Stimulated activated CD4-positive, alpha-beta T cell treated with anti-CD3 and anti-CD28 coated beads, Interleukin-12 subunit alpha, Interleukin-12 subunit beta, amount 100 ng/mL, for 48 hours (primary cell): Measurements from ENCODE around the gene LRRC8D.

Source experiments
- DNase-seq, 3 donors: peaks; one replicate each; pipeline ENCODE4 v3.0.0-alpha.2; 2020; ENCODE audit warnings: low read depth in 2 of 3, low spot score in 1 of 3

The LRRC8D gene

DNA sequence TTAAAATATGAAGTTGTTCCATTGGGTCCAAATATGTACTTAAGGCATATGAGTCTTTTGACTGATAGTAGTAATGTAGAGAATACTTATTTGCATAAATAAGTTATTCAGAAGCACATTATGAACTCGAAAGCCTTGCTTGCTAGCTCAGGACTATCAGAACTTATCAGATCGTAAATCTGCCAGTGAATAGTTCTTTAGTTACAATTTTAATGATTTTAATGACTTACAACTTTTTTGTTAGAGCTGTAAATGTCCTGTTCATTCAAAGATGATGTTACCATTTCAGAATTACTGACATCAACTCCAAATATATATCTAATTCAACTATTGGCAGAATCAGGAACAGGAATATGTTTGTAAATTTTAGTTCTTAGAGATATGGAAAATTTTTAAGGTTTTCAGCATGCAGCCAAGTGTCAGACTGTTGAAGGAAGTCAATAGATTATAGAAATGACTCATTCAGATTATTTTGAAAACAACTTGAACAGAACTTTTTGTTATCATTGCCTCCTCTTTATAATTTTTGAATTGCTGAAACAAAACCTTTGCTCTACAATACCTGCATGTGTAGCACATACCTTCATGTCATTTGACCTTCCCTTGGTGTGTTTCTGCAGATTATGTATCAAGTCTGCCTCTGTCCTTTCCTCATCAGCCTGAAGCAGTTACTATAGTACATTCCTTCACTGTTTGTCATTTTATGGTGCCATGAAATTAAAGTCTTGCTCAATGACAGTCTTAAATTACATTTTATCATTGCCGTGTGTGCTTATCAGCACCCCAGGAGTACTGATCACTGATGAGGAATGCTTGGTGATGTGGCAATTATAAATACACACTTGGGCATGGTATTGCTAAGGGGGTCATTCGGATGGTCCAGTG is 44.9 kb downstream of the LRRC8D start:
- no peak for DNase-seq

DNA sequence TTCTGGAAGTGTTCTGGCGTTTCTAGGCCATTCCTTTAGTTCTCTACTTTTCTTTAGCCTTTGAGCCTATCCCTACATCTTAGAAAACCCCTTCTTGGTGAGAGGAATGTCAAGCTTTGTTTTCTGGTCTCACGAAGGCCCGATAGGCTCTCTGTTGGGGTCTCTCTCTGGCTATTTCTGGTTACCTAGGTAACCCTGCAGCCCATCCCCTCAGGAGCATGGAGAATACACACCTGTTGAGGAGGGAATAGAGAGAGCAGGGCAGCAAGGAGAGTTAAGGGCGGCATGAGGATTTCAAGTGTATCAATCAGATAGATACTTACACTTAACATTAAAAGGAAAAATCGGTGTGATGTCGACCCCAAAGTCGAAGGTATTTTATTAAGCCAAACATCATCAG is 45.7 kb downstream of the LRRC8D start:
- no peak for DNase-seq

DNA sequence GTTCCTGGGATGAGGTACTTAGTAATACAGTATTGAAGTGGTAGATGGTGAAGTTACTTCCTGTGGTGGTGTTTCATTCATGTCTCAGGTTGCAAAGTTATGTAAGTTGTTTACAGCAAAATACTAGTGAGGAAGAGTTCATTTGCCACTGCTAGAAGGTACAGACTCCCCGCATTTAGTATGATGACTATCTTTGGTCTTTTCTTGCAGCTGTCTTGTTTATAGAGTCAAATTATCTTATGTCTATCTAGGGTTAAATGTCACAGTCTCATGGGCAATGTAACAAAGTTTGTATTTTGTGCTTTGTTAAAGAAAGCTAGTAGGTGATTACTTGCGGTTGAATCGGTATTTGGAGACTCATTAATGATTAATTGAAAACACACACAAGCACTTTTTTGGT is 50.2 kb downstream of the LRRC8D start:
- DNase-seq, result no peak

DNA sequence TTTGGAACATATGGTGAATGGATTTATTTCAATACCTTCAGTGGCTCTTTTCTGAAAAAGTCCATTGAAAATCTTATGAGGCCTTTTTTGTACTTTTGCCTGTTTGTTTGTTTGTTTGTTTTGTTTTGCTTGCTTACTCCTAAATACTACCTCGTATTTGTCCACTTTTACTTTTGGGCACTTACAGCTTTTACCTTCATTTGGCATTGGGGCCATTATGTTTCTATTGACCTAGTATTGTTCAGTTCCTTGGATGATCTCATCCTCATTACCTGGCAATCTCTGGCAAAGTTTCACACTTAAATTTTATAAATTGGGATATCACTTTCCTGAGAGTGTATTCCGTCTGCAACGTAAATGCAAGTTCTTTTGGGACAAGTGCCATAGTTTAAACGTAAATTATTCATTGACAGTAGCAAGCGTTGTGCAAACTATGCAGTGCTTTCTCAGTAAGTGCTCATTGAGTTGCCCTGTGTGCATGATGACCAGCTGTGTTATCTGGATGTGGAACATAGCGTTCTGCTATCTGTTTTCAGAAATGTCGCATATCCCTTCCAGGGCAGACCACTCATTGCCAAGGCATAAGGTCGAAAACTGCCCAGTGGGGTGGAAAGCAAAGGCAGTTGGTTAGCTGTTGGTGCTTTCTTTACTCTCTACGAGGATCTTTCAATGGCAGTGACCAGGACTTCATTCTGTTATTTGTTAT is 51.1 kb downstream of the LRRC8D start:
- DNase-seq, result no peak

DNA sequence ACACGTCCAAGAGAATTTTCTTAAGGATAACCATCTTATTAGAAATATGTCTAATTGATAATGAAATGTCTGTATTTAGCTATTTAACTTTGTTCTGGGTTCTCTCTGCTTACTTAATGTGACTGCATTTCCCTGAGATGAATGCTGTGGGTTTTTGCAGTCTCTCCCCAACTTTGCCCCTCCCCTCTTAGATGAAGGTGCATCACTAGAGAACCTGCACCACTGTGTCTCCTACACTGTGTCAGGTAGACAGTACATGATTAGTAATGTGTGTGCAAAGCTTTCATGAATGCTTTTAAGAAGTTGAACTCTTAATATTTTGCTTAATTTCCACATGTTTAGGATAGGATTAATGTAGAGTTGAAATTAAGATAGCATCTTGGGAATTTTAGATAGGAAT is 51.7 kb downstream of the LRRC8D start:
- DNase-seq, result no peak

DNA sequence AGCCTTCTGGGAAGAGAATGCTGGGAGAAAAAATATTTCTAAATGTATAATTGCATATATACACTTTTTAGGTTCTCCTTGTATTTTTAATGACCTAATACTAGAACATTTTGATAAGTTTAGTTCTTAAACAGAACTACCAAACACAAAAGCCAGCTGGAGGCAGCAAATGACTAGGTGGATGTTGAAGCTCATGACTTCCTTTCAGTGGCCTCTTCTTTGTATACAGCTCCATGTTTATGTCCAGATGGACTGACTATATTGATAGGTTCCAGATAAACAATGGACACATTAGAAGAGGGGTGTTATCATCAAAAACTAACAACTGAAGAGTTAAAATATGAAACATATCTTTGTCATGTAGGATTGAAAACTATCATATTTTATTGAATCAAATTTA is 52.5 kb downstream of the LRRC8D start:
- DNase-seq, result no peak

DNA sequence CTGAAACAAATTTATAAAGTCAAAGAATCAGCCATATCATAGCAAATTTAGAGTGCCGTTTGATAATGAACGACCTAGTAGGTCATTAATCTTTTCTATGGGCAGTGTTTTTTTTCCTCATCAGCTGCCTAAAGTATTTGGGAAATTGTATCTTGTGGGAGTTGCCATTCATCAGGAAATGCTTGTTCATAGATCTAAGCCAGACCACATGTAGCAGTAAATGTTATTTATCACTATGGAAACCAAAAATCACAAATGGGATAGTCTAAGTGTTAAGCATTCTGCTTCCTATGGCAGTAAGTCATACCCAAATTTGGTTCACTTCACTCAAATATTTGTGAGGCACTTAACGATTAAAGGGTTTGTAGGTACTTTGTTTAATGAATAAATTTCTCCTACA is 52.9 kb downstream of the LRRC8D start:
- DNase-seq, result no peak

DNA sequence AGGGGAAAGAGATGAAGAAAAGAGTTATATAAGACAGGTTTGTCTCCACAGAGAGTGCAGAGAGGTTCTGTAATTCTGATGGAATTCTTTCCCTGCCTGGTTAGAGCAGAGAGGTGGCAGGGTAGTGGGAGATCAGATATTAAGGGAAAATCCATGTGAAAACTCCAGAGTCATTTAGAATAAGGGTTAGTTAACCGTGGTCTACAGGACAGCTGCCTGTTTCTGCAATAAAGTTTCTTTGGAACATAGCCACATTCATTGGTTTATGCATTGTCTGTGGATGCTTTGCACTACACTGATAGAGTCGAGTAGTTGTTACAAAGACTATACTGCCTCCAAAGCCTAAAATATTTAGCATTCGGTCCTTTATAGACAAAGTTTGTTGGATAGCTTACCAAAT is 55.6 kb downstream of the LRRC8D start:
- no peak for DNase-seq

DNA sequence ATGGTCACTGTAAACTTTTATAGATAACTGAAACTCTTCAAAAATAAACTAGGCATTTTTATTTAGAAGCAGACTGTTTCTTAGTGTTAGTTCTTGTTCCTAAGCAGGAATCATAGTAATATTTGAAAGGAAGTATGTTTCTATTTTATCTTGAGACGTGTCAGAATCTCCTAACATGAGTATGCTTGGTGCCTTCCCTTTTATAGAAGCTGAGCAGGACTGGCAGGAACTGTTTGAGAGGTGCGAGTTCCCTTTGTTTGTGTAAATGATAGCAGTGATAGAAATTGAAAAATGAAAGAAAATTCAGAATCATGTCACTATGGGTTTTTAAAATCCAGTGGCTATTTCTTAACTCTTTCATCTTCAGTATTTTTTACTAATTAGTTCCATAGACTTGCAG is 56.9 kb downstream of the LRRC8D start:
- no peak for DNase-seq

DNA sequence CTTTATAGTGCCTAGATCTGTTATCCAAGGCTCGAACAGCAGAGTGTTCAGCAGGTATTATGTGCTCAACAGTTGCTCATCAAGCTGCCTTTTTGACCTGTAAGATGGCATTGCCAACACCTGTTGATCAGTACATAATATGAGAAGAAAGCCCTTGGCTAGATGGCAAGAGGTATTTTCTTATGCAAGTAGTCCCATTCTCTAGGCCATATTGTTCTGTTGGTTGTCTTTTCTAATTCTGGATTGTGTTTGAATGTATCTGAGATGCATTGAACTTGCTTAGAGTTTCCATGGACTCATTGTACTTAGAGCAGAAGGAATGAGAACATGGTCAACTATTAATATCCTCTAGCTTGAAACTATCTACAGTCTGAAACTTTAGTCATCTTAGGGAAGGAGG is 57.4 kb downstream of the LRRC8D start:
- no peak for DNase-seq

DNA sequence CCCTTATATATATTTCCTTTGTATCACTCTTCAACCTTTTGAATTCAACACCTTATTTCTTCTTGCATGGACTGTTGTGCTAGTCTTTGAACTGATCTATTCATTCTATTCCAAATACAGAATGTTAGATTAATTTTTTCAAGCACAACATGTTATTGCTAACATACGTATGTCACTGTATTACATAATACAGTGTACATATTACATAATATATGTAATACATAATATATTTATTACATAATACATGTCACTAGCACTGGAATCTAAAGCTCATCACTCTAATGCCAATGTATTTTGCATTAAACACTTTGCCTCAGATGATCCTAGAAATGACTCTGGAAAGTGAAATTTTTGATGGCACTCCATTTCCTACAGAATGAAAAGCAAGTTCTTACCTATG is 59.8 kb downstream of the LRRC8D start:
- DNase-seq, result no peak

DNA sequence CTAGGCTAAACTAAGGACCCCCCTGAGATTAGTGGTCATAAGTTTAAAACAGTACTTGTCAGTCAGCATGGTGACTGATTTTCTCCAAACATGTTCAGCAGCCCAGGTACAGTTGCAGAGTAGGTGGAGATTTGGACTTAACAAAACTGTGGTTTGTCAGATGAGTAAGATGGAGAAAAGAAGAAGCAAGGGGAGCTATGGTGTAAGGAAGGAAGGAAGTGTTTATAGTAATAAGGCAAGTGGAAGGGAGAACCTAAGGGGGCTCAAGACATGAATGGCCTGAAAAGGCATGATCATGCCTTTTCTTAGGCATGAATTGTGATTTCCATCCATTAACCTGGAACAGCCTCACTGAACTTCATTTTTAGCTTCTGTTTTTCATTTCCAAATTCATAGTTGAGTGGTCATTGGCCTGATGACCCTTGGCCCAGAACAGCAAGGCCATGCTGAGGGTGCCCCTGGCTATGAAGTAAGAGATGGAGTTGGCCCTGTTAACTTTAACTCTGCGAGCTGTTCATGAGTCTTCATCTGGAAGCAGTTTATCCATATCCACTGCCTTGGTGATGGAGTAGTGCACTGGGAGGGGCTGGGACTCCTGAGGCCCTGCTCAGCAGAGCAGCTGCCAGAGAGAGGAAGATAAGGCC is 60.7 kb downstream of the LRRC8D start:
- DNase-seq, result no peak

DNA sequence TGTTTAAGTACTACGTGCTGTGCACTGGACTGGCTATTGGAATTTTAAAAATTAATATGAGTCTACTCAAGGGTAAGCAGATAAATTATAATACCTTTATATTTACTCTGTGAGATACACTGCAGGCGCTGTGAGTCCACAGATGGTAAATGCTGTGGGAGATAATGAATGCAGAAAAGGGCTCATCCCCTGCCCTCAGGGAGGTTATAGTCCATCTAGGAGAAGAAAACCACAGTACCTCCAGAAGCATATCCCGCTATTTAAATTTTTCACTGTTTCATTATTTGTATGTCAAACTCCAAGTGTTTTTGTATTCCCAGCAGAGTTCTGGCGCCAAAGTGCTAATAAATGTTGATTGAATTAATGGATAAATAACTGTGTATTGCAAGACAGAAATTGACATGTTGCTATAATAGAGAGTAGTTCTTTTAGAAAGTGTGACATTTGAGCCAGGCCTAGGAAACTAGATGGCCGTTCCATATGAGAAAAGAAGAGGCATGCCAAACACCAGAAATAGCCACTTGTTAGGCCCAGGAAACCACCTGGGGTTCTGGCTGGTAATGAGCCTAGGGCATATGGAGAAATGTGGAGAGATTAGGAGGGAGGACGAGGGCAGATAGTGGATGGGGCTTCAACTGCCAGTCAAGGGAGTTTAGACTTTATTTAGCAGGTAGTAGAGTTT is 61.7 kb downstream of the LRRC8D start:
- DNase-seq, result no peak

DNA sequence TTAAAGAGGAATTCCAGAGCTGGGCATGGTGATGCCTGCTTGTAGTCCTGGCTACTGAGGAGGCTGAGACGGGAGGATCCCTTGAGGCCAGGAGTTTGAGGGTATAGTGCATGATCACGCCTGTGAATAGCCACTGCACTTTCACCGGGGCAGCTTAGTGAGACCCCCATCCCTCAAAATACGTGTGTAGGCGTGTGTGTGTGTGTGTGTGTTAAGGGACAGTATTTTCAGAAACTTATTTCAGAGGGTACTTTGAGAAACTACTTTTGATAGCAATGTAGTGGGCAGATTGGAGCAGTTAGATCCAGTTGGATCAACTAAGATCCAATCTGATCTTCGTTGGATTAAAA is 62.2 kb downstream of the LRRC8D start:
- no peak for DNase-seq

DNA sequence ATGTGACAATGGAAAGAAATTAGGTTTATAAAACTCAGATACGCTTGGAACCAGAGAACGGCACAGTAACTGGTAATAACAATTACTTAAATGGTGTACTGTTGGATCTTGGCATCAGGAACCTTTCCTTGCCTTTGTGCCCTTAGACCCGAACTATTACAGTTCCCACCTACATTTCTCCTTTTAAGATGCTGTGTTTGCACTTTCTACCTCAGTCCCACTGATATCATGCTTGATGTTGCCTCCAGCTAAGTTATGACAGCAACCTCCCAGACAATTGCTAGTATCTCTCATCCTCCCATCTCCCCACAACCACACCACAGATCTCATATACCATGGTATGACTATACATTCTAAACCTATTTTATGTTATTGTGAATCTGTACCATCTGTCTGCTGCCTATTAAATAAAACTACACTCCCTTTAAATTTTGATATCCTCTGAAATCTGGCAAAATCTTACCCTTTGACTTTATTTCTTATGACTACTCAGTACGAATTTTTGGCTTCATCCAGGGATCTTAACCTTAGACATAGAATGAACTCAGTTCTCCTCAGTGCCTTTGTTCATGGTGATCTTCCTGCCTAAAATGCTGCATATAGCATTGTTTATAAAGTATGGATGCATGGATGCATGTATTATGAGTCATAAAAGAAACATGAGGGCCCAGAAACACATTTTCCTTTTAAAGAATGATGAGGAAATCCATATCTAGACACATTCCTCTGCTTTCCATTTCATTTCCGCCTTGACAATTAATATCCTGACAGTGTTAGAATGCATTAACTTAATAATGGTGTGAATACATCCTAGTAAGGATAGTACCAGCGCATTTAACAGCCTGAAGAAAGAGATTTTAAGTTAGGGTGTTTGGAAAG is 64.1 kb downstream of the LRRC8D start:
- no peak for DNase-seq

DNA sequence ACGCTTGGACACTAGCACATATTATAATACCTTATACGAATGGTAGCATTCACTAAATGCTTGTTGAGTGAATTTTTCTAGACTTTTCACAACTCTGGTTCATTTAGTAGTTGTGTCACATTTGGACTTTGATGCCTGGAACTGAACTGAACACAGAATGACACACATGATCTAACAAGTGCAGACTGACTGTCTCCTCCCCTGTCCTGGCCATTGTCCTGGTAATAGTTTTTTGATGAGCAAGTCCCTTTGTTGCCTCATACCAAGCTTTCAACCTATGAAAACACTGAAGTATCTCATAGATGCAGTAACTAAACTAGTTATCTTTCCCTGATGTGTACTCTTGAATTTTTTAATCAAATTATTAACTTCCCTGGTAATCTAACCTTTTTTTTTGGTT is 66.4 kb downstream of the LRRC8D start:
- no peak for DNase-seq

DNA sequence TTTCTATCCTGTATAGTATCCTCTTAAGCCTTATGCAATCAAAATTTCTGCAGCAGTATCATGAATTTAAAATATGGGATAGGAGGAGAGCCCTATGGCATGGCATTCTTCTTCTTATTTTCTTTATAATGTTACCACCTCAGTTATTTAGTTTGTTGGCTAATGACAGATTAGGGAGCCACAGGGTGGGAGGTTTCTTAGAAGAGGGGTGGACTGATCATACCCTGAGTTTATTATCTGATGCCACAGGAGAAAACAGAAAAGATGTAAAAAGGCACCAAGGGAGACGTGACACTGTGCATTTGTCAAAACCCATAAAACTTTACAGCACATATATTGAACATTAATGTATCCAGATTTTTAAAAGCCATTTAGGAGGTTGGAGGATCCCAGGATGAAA is 66.9 kb downstream of the LRRC8D start:
- DNase-seq, result no peak

DNA sequence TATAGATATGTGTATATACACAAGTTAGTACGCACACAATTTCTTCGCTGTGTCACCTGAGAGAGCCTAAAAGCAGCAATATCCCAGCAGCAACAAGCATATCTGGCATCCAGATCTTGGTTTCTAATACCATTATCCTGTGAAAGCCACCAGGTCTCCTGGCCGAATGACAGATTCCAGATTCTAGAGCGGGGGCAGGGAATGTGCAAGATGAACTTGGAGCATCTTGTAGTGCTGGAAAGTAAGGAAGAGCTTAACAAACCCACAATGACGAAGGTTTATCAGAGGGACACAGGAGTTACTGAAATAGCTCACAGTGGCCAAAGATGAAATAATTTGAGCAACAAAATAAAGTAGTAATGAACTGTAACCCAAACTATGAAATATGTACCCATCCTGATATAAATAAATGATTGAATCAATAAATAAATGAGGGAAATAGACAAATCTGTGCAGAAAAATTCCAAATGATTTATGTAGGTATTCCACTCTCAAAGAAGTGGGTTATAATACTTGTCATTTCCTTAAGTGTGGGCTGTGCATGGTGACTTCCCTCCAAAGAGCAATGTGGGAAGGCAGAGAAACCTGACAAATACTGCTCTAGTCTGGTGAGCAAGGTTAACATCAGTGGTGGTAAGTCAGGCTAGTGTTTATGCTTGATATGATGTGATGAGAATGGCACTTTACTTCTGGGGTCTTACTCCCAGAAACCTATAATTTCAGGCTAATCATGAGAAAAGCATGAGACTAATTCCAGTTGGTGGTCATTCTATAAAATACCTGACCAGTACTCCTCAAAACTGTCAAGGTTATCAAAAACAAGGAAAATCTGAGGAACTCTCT is 67.9 kb downstream of the LRRC8D start:
- DNase-seq, result no peak

DNA sequence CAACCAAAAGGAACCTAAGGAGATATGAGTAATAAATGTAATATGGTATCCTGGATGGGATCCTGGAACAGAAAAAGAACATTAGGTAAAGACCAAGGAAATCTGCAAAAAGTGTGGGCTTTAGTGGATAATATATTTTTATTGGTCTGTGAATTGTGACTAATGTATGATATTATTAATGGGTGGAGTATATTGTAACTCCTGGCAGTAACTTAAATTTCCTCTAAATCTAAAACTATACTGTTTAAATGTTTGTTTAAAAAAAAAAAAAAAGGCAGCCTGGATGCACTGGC is 68.4 kb downstream of the LRRC8D start:
- no peak for DNase-seq

DNA sequence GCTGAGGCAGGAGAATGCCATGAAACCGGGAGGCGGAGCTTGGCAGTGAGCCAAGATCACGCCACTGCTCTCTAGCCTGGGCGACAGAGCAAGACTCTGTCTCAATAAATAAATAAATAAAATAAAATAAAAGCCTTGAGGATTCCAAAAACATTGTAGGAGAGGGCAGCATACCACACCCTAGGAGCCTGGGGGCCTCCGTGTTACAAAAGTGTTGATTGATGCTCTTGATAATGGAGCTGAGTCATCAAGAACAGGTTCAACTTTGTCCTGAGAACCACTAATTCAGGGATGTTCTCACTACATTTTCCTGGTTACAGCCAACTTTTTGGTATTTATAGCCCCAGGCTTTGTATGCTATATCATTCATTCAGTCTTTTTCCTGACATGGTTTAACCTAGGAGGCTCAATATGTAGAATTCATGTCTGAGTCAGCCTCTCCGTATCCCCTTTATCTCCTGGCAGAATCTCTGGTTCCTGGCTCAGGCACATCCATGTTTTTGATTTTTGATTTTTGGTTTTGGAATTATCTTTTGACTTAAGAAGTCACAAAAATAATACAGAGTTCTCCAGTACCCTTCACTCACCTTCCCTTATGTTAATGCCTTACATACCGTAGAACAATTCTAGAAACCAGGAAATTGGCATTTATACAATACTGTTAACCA is 69.4 kb downstream of the LRRC8D start:
- DNase-seq, result no peak
